ENCODE results near the gene PPM1B.

DNA sequence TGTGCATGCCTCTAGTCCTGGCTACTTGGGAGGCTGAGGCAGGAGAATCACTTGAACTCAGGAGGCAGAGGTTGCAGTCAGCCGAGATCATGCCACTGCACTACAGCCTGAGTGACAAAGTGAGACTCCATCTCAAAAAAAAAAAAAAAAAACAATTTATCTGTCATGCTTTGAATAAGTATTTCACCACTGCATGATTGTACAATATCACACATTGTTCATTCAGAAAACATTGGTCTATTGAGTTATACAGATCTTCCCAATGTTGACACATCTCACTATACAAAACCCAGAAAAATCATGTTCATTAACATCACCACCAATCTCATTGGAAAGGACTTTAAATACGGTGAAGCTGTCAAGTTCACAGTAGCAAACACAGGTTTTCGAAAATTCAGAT, 46.8 kb upstream of the PPM1B start:
- TF ChIP-seq, protein P1, sequence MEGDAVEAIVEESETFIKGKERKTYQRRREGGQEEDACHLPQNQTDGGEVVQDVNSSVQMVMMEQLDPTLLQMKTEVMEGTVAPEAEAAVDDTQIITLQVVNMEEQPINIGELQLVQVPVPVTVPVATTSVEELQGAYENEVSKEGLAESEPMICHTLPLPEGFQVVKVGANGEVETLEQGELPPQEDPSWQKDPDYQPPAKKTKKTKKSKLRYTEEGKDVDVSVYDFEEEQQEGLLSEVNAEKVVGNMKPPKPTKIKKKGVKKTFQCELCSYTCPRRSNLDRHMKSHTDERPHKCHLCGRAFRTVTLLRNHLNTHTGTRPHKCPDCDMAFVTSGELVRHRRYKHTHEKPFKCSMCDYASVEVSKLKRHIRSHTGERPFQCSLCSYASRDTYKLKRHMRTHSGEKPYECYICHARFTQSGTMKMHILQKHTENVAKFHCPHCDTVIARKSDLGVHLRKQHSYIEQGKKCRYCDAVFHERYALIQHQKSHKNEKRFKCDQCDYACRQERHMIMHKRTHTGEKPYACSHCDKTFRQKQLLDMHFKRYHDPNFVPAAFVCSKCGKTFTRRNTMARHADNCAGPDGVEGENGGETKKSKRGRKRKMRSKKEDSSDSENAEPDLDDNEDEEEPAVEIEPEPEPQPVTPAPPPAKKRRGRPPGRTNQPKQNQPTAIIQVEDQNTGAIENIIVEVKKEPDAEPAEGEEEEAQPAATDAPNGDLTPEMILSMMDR (conservative IDR thresholded peaks at IDR 0.05; ENCODE audit: low read depth, low read length): no peak
- TF ChIP-seq RFX5 (IDR thresholded peaks at IDR 0.05; ENCODE audit: low read depth, low read length): no peak
- no peak for TF ChIP-seq RCOR1 (IDR thresholded peaks at IDR 0.05; ENCODE audit: insufficient replicate concordance, low read length)
- TF ChIP-seq SMC3 (IDR thresholded peaks at IDR 0.05; ENCODE audit: low read depth, low read length): no peak
- no peak for TF ChIP-seq MXI1 (IDR thresholded peaks at IDR 0.05; ENCODE audit: borderline replicate concordance, low read depth, low read length)
- no peak for TF ChIP-seq FOS (IDR thresholded peaks at IDR 0.05; ENCODE audit: low read depth, low read length)
- TF ChIP-seq POLR2A (IDR thresholded peaks at IDR 0.05; ENCODE audit: low read depth, low read length): no peak
- TF ChIP-seq NFE2L2 (IDR thresholded peaks at IDR 0.05; ENCODE audit: low read depth, low read length): no peak
- no peak for TF ChIP-seq BHLHE40 (IDR thresholded peaks at IDR 0.05; ENCODE audit: low read depth, low read length)
- no peak for TF ChIP-seq RAD21 (IDR thresholded peaks at IDR 0.05; ENCODE audit: low read length)
- TF ChIP-seq CHD1 (IDR thresholded peaks at IDR 0.05; ENCODE audit: low read depth, low read length): no peak

Data from IMR-90 (cell line).